Astrocyte (in vitro differentiated cells and primary cell): Measurements from ENCODE around the gene DZIP1.
"Not testable (repeated sequence)": the region's sequence is repeated elsewhere in the genome, so short reads cannot be mapped to it uniquely, and the experiment has no call there.

ENCODE experiments used
- CTCF ChIP-seq: IDR thresholded peaks from 2 replicates; pipeline ENCODE4 v1.5.1; 2011; ENCODE audit warnings: low read depth, mild to moderate bottlenecking, inconsistent platforms, low read length, moderate library complexity; ENCODE audit not compliant: insufficient read depth
- EZH2 ChIP-seq: IDR thresholded peaks from 2 replicates; pipeline ENCODE4 v1.6.1; 2012; ENCODE audit warnings: mild to moderate bottlenecking, low read length, inconsistent platforms; ENCODE audit not compliant: insufficient read depth

DNA sequence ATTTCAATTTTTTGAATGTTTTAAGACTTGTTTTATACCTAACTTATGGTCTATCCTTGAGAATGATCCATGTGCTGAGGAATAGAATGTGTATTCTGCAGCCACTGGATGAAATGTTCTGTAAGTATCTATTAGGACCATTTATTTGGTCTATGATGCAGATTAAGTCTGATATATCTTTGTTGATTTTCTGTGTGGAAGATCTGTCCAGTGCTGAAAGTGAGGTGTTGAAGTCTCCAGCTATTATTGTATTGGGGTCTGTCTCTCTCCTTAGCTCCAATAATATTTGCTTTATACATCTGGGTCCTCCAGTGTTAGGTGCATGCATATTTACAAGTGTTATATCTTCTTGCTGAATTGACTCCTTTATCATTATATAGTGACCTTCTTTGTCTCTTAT, 22.7 kb upstream of the DZIP1 start:
- TF ChIP-seq CTCF, EZH2: not testable (repeated sequence)
